Measurements from ENCODE around the gene SLC35F4. TPM values are rescaled to one million over a fixed set of nuclear protein-coding genes. Genes with fewer than 3 reads are reported as not detected.

Gene SLC35F4
- total and polyA plus RNA-seq, 2 donors, result not detected

DNA sequence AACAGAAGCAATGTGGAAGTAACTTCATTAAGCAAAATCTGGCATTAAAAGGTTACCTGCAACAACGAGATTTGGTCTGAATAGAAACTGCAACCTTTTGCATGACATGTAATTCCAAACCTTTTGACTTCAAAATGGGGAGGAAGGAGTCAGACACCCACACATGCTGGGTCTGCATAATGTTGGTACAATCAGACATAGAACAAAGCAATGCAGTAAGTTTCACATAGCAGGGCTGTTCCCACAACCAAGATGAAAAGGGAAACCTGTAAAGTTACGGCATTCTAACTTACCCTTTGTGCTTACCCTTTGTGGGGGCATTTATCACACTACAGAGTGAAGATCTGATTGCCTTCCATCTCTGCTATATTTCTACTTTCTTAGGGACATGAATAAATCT is 10.1 kb upstream of the SLC35F4 start:
- no peak for DNase-seq (ENCODE audit: low read depth in 6 of 9, low spot score in 9 of 9)
- Histone ChIP-seq H3K4me1 (ENCODE audit: control insufficient read depth in 2 of 2, insufficient read depth in 2 of 2, low read length in 2 of 2) (no peaks in the 10 kb centered on the region), H3K9me3 (ENCODE audit: control insufficient read depth in 2 of 2, insufficient read depth in 1 of 2, low read length in 1 of 2) (no peaks in the 10 kb centered on the region), H3K27me3 (ENCODE audit: control insufficient read depth in 2 of 2, insufficient read depth in 1 of 2, low read length in 1 of 2) (no peaks in the 10 kb centered on the region), H3K27ac (ENCODE audit: low read depth in 1 of 2, low read length in 1 of 2) (no peak overlapping the region), H3K36me3 (ENCODE audit: control insufficient read depth in 2 of 2, insufficient read depth in 2 of 2, low read length in 1 of 2) (no peaks in the 10 kb centered on the region), H3K4me3 (ENCODE audit: low read length in 2 of 2) (no peak overlapping the region)
- 84% methylated on average over 2 of the region's 2 CpGs for WGBS

DNA sequence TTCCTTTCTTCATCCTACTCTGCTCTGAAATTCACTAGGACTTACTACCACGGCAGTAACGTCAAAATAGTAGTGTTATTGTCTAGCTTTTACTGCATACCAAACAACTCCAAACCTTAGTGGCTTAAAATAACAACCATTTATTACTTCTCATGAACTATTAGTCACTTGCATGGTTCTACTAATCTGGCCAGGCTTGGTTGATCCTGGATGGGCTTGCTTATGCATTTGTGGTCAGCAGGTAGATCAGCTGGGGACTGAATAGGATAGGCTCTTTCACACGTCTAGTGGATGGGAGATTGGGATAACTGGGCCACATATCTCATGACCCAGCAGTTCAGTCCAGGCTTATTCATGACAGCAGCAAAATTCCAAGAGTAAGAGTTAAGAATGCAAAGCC is 9.4 kb upstream of the SLC35F4 start:
- no peak overlapping the region for H3K4me3 ChIP-seq (ENCODE audit: low read length in 2 of 2)
- no peak overlapping the region for H3K27ac ChIP-seq (ENCODE audit: low read depth in 1 of 2, low read length in 1 of 2)
- H3K9me3 ChIP-seq (ENCODE audit: control insufficient read depth in 2 of 2, insufficient read depth in 1 of 2, low read length in 1 of 2), result no peaks in the 10 kb centered on the region
- H3K27me3 ChIP-seq (ENCODE audit: control insufficient read depth in 2 of 2, insufficient read depth in 1 of 2, low read length in 1 of 2), result no peaks in the 10 kb centered on the region
- no peaks in the 10 kb centered on the region for H3K4me1 ChIP-seq (ENCODE audit: control insufficient read depth in 2 of 2, insufficient read depth in 2 of 2, low read length in 2 of 2)
- 79% methylated on average over 3 of the region's 3 CpGs for WGBS
- no peaks in the 10 kb centered on the region for H3K36me3 ChIP-seq (ENCODE audit: control insufficient read depth in 2 of 2, insufficient read depth in 2 of 2, low read length in 1 of 2)
- DNase-seq (ENCODE audit: low read depth in 6 of 9, low spot score in 9 of 9), result no peak

DNA sequence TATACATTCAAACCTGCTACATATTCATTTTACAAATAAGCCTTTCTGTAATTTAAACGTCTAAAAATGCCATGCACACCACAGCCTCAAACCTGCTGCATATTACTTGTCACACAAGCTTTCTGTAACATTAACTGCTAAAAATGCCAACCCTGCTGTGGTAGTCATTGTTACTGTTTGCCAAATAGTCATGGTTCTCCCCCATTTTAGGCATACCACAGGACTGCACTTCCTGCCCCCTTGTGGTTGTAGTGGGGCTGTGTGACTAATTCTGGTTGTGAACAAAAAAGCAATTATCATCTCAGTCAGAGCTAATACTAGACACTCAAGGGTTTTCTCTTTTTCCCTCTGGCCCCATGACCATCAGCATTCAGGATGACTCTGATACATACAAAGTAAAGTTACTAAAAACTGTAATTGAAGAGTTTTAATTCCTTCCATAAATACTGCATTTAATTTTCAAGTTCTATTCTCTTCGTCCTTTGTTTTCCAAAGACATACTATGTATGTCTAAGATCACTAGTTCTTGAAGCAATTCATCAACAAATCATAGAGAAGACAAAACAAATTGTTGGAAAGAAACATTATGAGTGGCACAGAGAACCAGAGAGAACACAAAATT is 5.7 kb upstream of the SLC35F4 start:
- 53% methylated on average over 2 of the region's 2 CpGs for WGBS

DNA sequence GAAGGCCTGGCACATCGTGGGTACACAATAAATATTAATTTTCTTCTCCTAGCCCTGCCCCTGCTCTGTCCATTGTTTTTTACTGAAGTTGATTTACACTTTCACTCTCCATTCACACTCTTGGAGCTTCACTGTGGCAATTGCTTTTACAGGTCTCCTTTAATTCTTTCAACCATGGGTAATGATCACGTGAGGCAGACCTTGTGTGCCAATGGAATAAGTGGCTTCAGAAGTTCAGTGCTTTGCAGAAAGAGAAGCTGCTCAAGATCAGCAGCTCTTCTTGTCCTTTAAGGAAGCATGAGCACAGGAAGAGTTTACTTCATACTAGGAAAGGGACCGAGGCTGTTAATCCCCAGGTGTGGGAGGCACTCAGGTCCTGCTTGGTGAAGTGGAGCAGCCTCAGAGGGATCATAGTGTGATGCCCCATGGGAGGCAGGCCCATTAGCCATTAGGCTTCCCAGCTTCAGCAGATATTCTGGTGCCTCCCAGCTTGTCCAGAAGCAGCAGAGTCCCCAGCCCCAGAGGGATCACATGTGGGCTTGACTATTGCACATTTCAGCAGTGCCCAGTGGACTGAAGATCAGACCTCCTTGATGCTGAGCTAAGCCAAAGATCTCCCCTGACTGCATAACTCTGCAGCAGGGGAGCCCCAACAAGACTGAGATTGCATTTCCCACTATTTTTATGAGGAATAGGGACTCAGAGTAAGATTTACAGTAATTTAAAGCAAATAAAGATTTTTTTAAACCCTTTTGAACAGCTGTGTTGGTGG is 5.0 kb upstream of the SLC35F4 start:
- Histone ChIP-seq H3K4me1 (ENCODE audit: control insufficient read depth in 2 of 2, insufficient read depth in 2 of 2, low read length in 2 of 2) (no peaks in the 10 kb centered on the region), H3K4me3 (ENCODE audit: low read length in 2 of 2) (no peak overlapping the region), H3K27me3 (ENCODE audit: control insufficient read depth in 2 of 2, insufficient read depth in 1 of 2, low read length in 1 of 2) (peaks cover 10 to 14% of the 10 kb centered on the region in 2 donors), H3K36me3 (ENCODE audit: control insufficient read depth in 2 of 2, insufficient read depth in 2 of 2, low read length in 1 of 2) (no peaks in the 10 kb centered on the region), H3K9me3 (ENCODE audit: control insufficient read depth in 2 of 2, insufficient read depth in 1 of 2, low read length in 1 of 2) (no peaks in the 10 kb centered on the region), H3K27ac (ENCODE audit: low read depth in 1 of 2, low read length in 1 of 2) (no peak overlapping the region)
- no peak for DNase-seq (ENCODE audit: low read depth in 6 of 9, low spot score in 9 of 9)
- WGBS, result 57% methylated on average over 3 of the region's 3 CpGs

More for the DNA sequence above, 5.7 kb upstream of the SLC35F4 start:
- Histone ChIP-seq H3K36me3 (ENCODE audit: control insufficient read depth in 2 of 2, insufficient read depth in 2 of 2, low read length in 1 of 2) (no peaks in the 10 kb centered on the region), H3K4me1 (ENCODE audit: control insufficient read depth in 2 of 2, insufficient read depth in 2 of 2, low read length in 2 of 2) (no peaks in the 10 kb centered on the region), H3K4me3 (ENCODE audit: low read length in 2 of 2) (no peak overlapping the region), H3K27me3 (ENCODE audit: control insufficient read depth in 2 of 2, insufficient read depth in 1 of 2, low read length in 1 of 2) (peaks cover 3 to 8% of the 10 kb centered on the region in 2 donors), H3K9me3 (ENCODE audit: control insufficient read depth in 2 of 2, insufficient read depth in 1 of 2, low read length in 1 of 2) (no peaks in the 10 kb centered on the region), H3K27ac (ENCODE audit: low read depth in 1 of 2, low read length in 1 of 2) (no peak overlapping the region)
- DNase-seq (ENCODE audit: low read depth in 6 of 9, low spot score in 9 of 9), result no peak

DNA sequence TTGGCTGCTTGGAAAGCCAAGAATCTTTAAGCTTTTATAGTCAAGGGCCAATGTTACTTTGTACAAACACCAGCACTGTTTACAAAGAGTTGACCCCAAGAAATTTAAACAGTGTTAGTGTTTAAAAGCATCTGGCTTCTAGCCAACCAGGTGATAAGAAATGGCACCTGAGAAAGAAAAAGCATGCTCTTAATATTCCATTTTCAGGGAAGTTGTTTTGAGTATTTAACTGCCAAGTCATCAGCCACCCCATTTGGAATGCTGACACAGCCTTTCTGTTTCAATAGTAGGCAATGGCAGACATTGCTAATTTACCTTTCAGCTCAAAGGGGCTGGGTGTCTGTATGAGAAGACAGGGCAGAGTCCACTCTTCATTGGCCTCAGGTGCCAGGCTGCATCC is 3.7 kb upstream of the SLC35F4 start:
- H3K4me1 ChIP-seq (ENCODE audit: control insufficient read depth in 2 of 2, insufficient read depth in 2 of 2, low read length in 2 of 2), result peaks cover 0 to 2% of the 10 kb centered on the region in 2 donors
- peaks cover 22 to 25% of the 10 kb centered on the region in 2 donors for H3K27me3 ChIP-seq (ENCODE audit: control insufficient read depth in 2 of 2, insufficient read depth in 1 of 2, low read length in 1 of 2)
- H3K27ac ChIP-seq (ENCODE audit: low read depth in 1 of 2, low read length in 1 of 2), result no peak overlapping the region
- DNase-seq (ENCODE audit: low read depth in 6 of 9, low spot score in 9 of 9), result no peak
- no peaks in the 10 kb centered on the region for H3K36me3 ChIP-seq (ENCODE audit: control insufficient read depth in 2 of 2, insufficient read depth in 2 of 2, low read length in 1 of 2)
- H3K4me3 ChIP-seq (ENCODE audit: low read length in 2 of 2), result no peak overlapping the region
- H3K9me3 ChIP-seq (ENCODE audit: control insufficient read depth in 2 of 2, insufficient read depth in 1 of 2, low read length in 1 of 2), result no peaks in the 10 kb centered on the region

DNA sequence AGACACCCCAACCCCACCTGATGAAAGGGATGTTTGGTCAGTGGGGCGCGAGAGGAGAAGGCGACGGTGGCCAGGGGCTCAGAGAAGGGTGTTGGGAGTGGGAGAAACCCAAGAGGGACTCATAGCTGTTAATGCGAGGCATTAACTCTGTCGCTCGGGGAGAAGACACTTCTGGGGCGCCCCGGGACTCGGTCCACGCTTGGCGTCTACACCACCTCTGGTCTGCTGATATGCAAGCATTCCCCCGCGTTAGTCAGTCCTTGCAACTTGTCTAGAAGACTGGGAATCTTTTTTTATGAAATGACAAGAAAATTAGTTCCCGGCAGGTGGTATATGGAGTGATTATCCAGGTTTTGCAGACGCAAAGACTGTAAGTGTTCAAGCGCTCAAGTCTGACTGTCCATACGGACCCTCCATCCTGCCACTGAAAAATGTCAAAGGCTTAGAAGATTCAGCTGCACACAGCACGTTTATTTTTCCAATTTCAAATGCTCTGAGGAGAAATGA is 360 bp upstream of the SLC35F4 start:
- H3K4me3 ChIP-seq (ENCODE audit: low read length in 2 of 2), result no peak overlapping the region
- H3K4me1 ChIP-seq (ENCODE audit: control insufficient read depth in 2 of 2, insufficient read depth in 2 of 2, low read length in 2 of 2), result peaks cover 0 to 2% of the 10 kb centered on the region in 2 donors
- 25% methylated on average over 19 of the region's 19 CpGs for WGBS
- H3K36me3 ChIP-seq (ENCODE audit: control insufficient read depth in 2 of 2, insufficient read depth in 2 of 2, low read length in 1 of 2), result no peaks in the 10 kb centered on the region
- no peak for DNase-seq (ENCODE audit: low read depth in 6 of 9, low spot score in 9 of 9)
- H3K9me3 ChIP-seq (ENCODE audit: control insufficient read depth in 2 of 2, insufficient read depth in 1 of 2, low read length in 1 of 2), result no peaks in the 10 kb centered on the region
- no peak overlapping the region for H3K27ac ChIP-seq (ENCODE audit: low read depth in 1 of 2, low read length in 1 of 2)
- H3K27me3 ChIP-seq (ENCODE audit: control insufficient read depth in 2 of 2, insufficient read depth in 1 of 2, low read length in 1 of 2), result peaks cover 26 to 34% of the 10 kb centered on the region in 2 donors

DNA sequence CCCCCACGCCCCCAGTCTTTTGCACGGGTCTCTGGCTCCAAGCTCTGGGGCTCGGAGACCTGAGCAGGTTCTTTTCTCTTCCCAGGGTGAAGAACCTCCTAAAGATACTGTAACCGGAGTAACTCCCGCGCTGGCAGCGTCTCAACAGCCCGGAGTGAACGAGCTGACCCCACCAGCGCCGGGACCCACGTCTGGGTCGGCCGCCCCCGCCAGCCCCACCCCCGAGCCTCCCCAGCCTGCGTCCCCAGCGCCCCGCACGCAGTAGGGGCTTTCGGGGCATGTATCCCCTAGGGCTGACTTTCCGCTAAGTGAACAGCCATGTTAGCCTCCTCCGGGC is 858 bp downstream of the SLC35F4 start:
- whole genome bisulfite sequencing, result 10% methylated on average over 23 of the region's 23 CpGs
- Histone ChIP-seq H3K36me3 (ENCODE audit: control insufficient read depth in 2 of 2, insufficient read depth in 2 of 2, low read length in 1 of 2) (no peaks in the 10 kb centered on the region), H3K27ac (ENCODE audit: low read depth in 1 of 2, low read length in 1 of 2) (no peak overlapping the region), H3K4me1 (ENCODE audit: control insufficient read depth in 2 of 2, insufficient read depth in 2 of 2, low read length in 2 of 2) (peaks cover 0 to 2% of the 10 kb centered on the region in 2 donors), H3K4me3 (ENCODE audit: low read length in 2 of 2) (no peak overlapping the region), H3K9me3 (ENCODE audit: control insufficient read depth in 2 of 2, insufficient read depth in 1 of 2, low read length in 1 of 2) (no peaks in the 10 kb centered on the region), H3K27me3 (ENCODE audit: control insufficient read depth in 2 of 2, insufficient read depth in 1 of 2, low read length in 1 of 2) (peaks cover 26 to 34% of the 10 kb centered on the region in 2 donors)
- DNase-seq (ENCODE audit: low read depth in 6 of 9, low spot score in 9 of 9), result no peak

DNA sequence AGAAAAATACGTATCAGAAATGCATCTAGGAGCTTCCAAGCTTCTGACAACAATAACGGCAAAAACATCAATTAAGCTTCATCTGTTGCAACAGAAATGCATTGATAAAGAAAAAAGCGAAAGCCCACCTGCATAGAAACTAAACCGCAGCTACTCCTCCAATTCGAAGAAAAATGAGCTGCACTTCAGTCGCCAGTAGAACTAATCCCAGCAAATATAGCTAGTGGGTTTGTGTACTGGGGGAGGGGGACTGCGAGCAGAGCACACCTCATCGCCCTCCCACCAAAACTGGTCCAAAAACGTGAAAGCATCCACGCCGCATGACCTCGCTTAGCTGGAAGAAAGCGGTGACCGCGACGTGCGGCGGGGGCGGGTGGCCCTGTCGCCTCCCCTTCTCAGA is 1.2 kb downstream of the SLC35F4 start:
- Histone ChIP-seq H3K9me3 (ENCODE audit: control insufficient read depth in 2 of 2, insufficient read depth in 1 of 2, low read length in 1 of 2) (no peaks in the 10 kb centered on the region), H3K36me3 (ENCODE audit: control insufficient read depth in 2 of 2, insufficient read depth in 2 of 2, low read length in 1 of 2) (no peaks in the 10 kb centered on the region), H3K4me1 (ENCODE audit: control insufficient read depth in 2 of 2, insufficient read depth in 2 of 2, low read length in 2 of 2) (peaks cover 0 to 2% of the 10 kb centered on the region in 2 donors), H3K27ac (ENCODE audit: low read depth in 1 of 2, low read length in 1 of 2) (no peak overlapping the region), H3K4me3 (ENCODE audit: low read length in 2 of 2) (no peak overlapping the region), H3K27me3 (ENCODE audit: control insufficient read depth in 2 of 2, insufficient read depth in 1 of 2, low read length in 1 of 2) (peaks cover 26 to 34% of the 10 kb centered on the region in 2 donors)
- no peak for DNase-seq (ENCODE audit: low read depth in 6 of 9, low spot score in 9 of 9)
- 29% methylated on average over 20 of the region's 20 CpGs for WGBS

DNA sequence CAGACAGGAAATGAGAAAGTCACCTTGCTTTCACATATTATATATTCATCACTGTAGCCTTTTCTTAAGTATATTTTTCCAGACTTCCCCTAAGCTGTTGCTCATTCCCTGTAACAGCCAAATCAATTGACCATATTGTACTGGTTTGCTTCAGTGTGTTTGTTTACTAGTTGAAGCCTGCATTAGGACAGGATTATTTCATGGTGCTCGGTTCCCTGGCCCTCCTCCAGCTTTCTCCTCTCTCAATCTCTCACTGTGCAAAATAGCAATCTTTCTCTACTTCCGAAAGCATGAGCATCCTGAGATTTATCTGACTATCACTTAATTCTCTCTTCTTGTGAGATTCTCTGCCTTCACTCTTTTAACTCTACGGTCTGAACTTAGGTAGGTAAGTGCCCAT is 2.4 kb downstream of the SLC35F4 start:
- Histone ChIP-seq H3K27me3 (ENCODE audit: control insufficient read depth in 2 of 2, insufficient read depth in 1 of 2, low read length in 1 of 2) (peaks cover 26 to 34% of the 10 kb centered on the region in 2 donors), H3K27ac (ENCODE audit: low read depth in 1 of 2, low read length in 1 of 2) (no peak overlapping the region), H3K4me1 (ENCODE audit: control insufficient read depth in 2 of 2, insufficient read depth in 2 of 2, low read length in 2 of 2) (peaks cover 0 to 2% of the 10 kb centered on the region in 2 donors), H3K9me3 (ENCODE audit: control insufficient read depth in 2 of 2, insufficient read depth in 1 of 2, low read length in 1 of 2) (no peaks in the 10 kb centered on the region), H3K36me3 (ENCODE audit: control insufficient read depth in 2 of 2, insufficient read depth in 2 of 2, low read length in 1 of 2) (no peaks in the 10 kb centered on the region), H3K4me3 (ENCODE audit: low read length in 2 of 2) (no peak overlapping the region)
- WGBS, result 82% methylated on average over 3 of the region's 3 CpGs
- DNase-seq (ENCODE audit: low read depth in 6 of 9, low spot score in 9 of 9), result no peak
